Activated CD8-positive, alpha-beta T cell treated with anti-CD3 and anti-CD28 coated beads for 36 hours (primary cell): ENCODE results near the gene NELFE. TPM values are rescaled to one million over a fixed set of nuclear protein-coding genes. Genes with fewer than 3 reads are reported as not detected.

ENCODE experiments used
- ATAC-seq: fragments of 200-7000 bp; cut with Tn5 transposase; one replicate; pipeline ENCODE4 v1.10.0; 2021; ENCODE audit warnings: mild to moderate bottlenecking, moderate library complexity
- CTCF ChIA-PET: fragments of 350-600 bp; sonication (Branson Sonifier 250); formaldehyde crosslinking; loops from one replicate; lab custom pipeline; 2021; ENCODE audit warnings: antibody characterized with exemption; lab: Charles Lee
- POLR2A ChIA-PET: fragments of 350-600 bp; sonication (Branson Sonifier 250); formaldehyde crosslinking; loops from one replicate; lab custom pipeline; 2021; ENCODE audit warnings: antibody characterized with exemption; lab: Charles Lee
- DNase-seq: peaks from one replicate; pipeline ENCODE4 v3.0.0-alpha.2; 2020
- H3K27ac Mint-ChIP-seq: one replicate; pipeline ENCODE4 v1.8.0; 2021; ENCODE audit warnings: mild to moderate bottlenecking, mixed read lengths
- H3K27me3 Mint-ChIP-seq: one replicate; pipeline ENCODE4 v1.8.0; 2021; ENCODE audit warnings: mixed read lengths
- H3K36me3 Mint-ChIP-seq: one replicate; pipeline ENCODE4 v1.8.0; 2021; ENCODE audit warnings: low read depth, mixed read lengths
- H3K4me1 Mint-ChIP-seq: one replicate; pipeline ENCODE4 v1.8.0; 2021; ENCODE audit warnings: low read depth, mixed read lengths
- H3K4me3 Mint-ChIP-seq: one replicate; pipeline ENCODE4 v1.8.0; 2021; ENCODE audit warnings: mild to moderate bottlenecking, moderate library complexity, mixed read lengths
- H3K9me3 Mint-ChIP-seq: one replicate; pipeline ENCODE4 v1.8.0; 2021; ENCODE audit warnings: mixed read lengths
- CTCF ChIP-seq: fragments of 200-600 bp; IDR thresholded peaks from one replicate; pipeline ENCODE4 v1.8.0; 2022; ENCODE audit warnings: antibody characterized with exemption, mild to moderate bottlenecking
- intact Hi-C: fragments of 100-400 bp; cut with micrococcal nuclease; formaldehyde crosslinking; loops from one replicate; pipeline ENCODE4 v1.10.0; 2022
- total RNA-seq, 2 experiments: library from RNA; stranded (reverse); gene quantifications; one replicate each; pipeline ENCODE4 v1.2.3, GENCODE V29; 2021

NELFE gene
- total RNA-seq, 2 experiments from 2014 or later: 60.5 to 61.0 TPM

GRCh38 chr6:31966506-31966905 is 7.7 kb upstream of the NELFE start:
- TF ChIP-seq CTCF: no peak
- CTCF ChIA-PET: interaction anchor here (4.2 kb wide), 1 partner anchor 15 kb away, joined by 16 read pairs; no protein-coding TSS in a partner anchor
- no peak for ATAC-seq
- H3K9me3 Mint-ChIP-seq: no peaks in the 10 kb centered on the region
- no peak overlapping the region for H3K27ac Mint-ChIP-seq
- peaks cover 39% of the 10 kb centered on the region for H3K36me3 Mint-ChIP-seq
- H3K27me3 Mint-ChIP-seq: no peaks in the 10 kb centered on the region
- intact Hi-C loops: no loop called here
- DNase-seq: no peak
- no peak overlapping the region for H3K4me3 Mint-ChIP-seq
- POLR2A ChIA-PET: no interaction called here
- H3K4me1 Mint-ChIP-seq: peaks cover 17% of the 10 kb centered on the region

- intact Hi-C loops: no loop called here
These were observed 6.9 kb upstream of the NELFE start for GRCh38 chr6:31965700-31966099.

GRCh38 chr6:31963921-31964320 is 5.2 kb upstream of the NELFE start:
- Mint-ChIP-seq H3K4me3 (no peak overlapping the region), H3K4me1 (peaks cover 23% of the 10 kb centered on the region), H3K27me3 (no peaks in the 10 kb centered on the region), H3K27ac (no peak overlapping the region), H3K9me3 (no peaks in the 10 kb centered on the region), H3K36me3 (peaks cover 41% of the 10 kb centered on the region)
- no peak for ATAC-seq
- no peak for TF ChIP-seq CTCF
- POLR2A ChIA-PET: interaction anchor here (2.0 kb wide), 1 partner anchor 11 kb away, joined by 5 read pairs; no protein-coding TSS in a partner anchor
- no peak for DNase-seq
- CTCF ChIA-PET: interaction anchor here (2.6 kb wide), 1 partner anchor 12 kb away, joined by 7 read pairs; no protein-coding TSS in a partner anchor
- intact Hi-C loops: no loop called here

More at GRCh38 chr6:31965700-31966099, 6.9 kb upstream of the NELFE start:
- DNase-seq (no peak), ATAC-seq (no peak)
- no peak overlapping the region for H3K27ac Mint-ChIP-seq
- ChIA-PET CTCF (interaction anchor here (0.7 to 4.2 kb wide), 2 partner anchors 14 to 196 kb away, joined by 3 to 16 read pairs; no protein-coding TSS in a partner anchor), POLR2A (interaction anchor here (2.0 kb wide), 1 partner anchor 9 kb away, joined by 5 read pairs; no protein-coding TSS in a partner anchor)
- H3K36me3 Mint-ChIP-seq: peaks cover 45% of the 10 kb centered on the region
- no peaks in the 10 kb centered on the region for H3K9me3 Mint-ChIP-seq
- no peak overlapping the region for H3K4me3 Mint-ChIP-seq
- H3K27me3 Mint-ChIP-seq: no peaks in the 10 kb centered on the region
- TF ChIP-seq CTCF: no peak
- H3K4me1 Mint-ChIP-seq: peaks cover 24% of the 10 kb centered on the region

GRCh38 chr6:31961616-31962015 is 2.8 kb upstream of the NELFE start:
- CTCF ChIA-PET: interaction anchor here (2.6 kb wide), 1 partner anchor 9 kb away, joined by 7 read pairs; no protein-coding TSS in a partner anchor
- peaks cover 35% of the 10 kb centered on the region for H3K4me1 Mint-ChIP-seq
- ATAC-seq (no peak), DNase-seq (no peak)
- intact Hi-C loops: no loop called here
- no peak for TF ChIP-seq CTCF
- no peak overlapping the region for H3K4me3 Mint-ChIP-seq
- no peaks in the 10 kb centered on the region for H3K9me3 Mint-ChIP-seq
- peaks cover 32% of the 10 kb centered on the region for H3K36me3 Mint-ChIP-seq
- no peaks in the 10 kb centered on the region for H3K27me3 Mint-ChIP-seq
- POLR2A ChIA-PET: interaction anchor here (0.7 to 1.7 kb wide), 3 partner anchors 9 to 427 kb away, joined by 3 to 7 read pairs (median 5); partner anchors contain the start of gene DXO
- peak overlapping the region; percentile 38 for H3K27ac Mint-ChIP-seq

- Mint-ChIP-seq H3K36me3 (peaks cover 37% of the 10 kb centered on the region), H3K4me1 (peaks cover 35% of the 10 kb centered on the region), H3K4me3 (peak overlapping the region; percentile 98), H3K27ac (peak overlapping the region; percentile 95), H3K9me3 (no peaks in the 10 kb centered on the region), H3K27me3 (no peaks in the 10 kb centered on the region)
- ATAC-seq (no peak), DNase-seq (no peak)
- ChIA-PET POLR2A (interaction anchor here (0.9 to 5.4 kb wide), 5 partner anchors 8 to 111 kb away, joined by 3 to 85 read pairs (median 9); partner anchors contain the start of genes CFB, DXO and ZBTB12), CTCF (interaction anchor here (1.4 kb wide), 1 partner anchor 16 kb away, joined by 3 read pairs; no protein-coding TSS in a partner anchor)
- no peak for TF ChIP-seq CTCF
- intact Hi-C loops: no loop called here
These were observed 395 bp downstream of the NELFE start for GRCh38 chr6:31958412-31958740.
